Adrenal gland (tissue), 5 donors: ENCODE data around the gene CX3CR1.

Source experiments
- CTCF ChIP-seq, 6 experiments: fragments of 450-650 bp in 4 of 6; fragments of 200-600 bp in 2 of 6; sonication (generic) in 1 of 6; IDR thresholded peaks; 1 replicate in 5 of 6; 2 replicates in 1 of 6; pipeline versions ENCODE4 v1.5.1 to v1.8.0; 2016 to 2021; ENCODE audit warnings: antibody characterized with exemption in 6 of 6, mild to moderate bottlenecking in 2 of 6, moderate library complexity in 1 of 6
- POLR2A ChIP-seq, 2 donors: fragments of 450-650 bp; IDR thresholded peaks; one replicate each; pipeline ENCODE4 v1.6.1; 2017; ENCODE audit warnings: antibody characterized with exemption in 2 of 2, mild to moderate bottlenecking in 2 of 2, moderate library complexity in 1 of 2
- donor health status: DM: no; HTN: no; CAD: no.

DNA sequence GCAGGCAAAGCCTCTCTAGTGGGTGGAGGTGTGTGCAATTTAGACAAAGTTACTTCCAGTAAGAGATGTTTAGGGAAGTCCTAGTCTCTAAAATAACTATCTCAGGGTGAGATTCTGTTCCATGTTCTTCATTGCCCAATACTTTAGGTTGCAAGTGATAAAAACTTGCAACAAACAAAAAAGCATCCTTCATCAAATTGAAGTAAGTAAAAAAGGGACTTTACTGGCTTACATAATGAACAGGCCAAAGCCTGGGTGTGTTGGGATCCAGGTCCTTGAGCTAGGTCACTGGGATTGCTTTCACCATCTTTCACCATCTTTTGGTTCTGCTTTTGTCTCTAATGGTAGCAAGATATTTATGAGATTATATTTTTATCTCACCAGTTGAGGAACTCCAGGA lies 38.3 kb downstream of the CX3CR1 start:
- TF ChIP-seq CTCF (IDR thresholded peaks at IDR 0.05) (no peak), POLR2A (IDR thresholded peaks at IDR 0.05) (no peak)
